ENCODE data around the gene STK38.
A peak's percentile ranks its signal among the peaks of the same experiment; 100 is the strongest.
"Not testable (repeated sequence)": the region's sequence is repeated elsewhere in the genome, so short reads cannot be mapped to it uniquely, and the experiment has no call there.

Gene STK38

GRCh38 chr6:36546920-36547645 is at the start of gene STK38:
TSS of gene STK38 (minus strand) at chr6:36547479. CDS start at chr6:36540202, 7,277 bp downstream.
- peak; percentile 93 to 94 for DNase-seq

GRCh38 chr6:36596356-36596755 is 49.1 kb upstream of the STK38 start:
- peak in 1 of 2 donors; percentile 54 for DNase-seq

GRCh38 chr6:36594816-36595643 is 47.8 kb upstream of the STK38 start:
- DNase-seq: peak in 1 of 2 donors; percentile 60

- peak; percentile 98 for DNase-seq
These were observed 46.9 kb upstream of the STK38 start, which contains the start of gene SRSF3 for GRCh38 chr6:36594029-36594815. TSS of gene SRSF3 (plus strand) at chr6:36594362. CDS start at chr6:36596763, 2,401 bp downstream.

GRCh38 chr6:36593569-36594028 is 46.3 kb upstream of the STK38 start:
- peak; percentile 56 to 72 for DNase-seq

- DNase-seq: peak in 1 of 2 donors; percentile 44
These were observed 45.0 kb upstream of the STK38 start for GRCh38 chr6:36592221-36592655.

- no peak for DNase-seq
These were observed 43.0 kb upstream of the STK38 start for GRCh38 chr6:36590237-36590636.

- DNase-seq: not testable (repeated sequence)
These were observed 41.7 kb upstream of the STK38 start for GRCh38 chr6:36589025-36589400.

GRCh38 chr6:36586606-36587005 is 39.3 kb upstream of the STK38 start:
- no peak for DNase-seq

- DNase-seq: no peak
These were observed 34.4 kb upstream of the STK38 start for GRCh38 chr6:36581716-36582115.

GRCh38 chr6:36580184-36580526 is 32.9 kb upstream of the STK38 start:
- no peak for DNase-seq

- DNase-seq: no peak
These were observed 31.2 kb upstream of the STK38 start for GRCh38 chr6:36578431-36578830.

GRCh38 chr6:36578030-36578429 is 30.8 kb upstream of the STK38 start:
- no peak for DNase-seq

- no peak for DNase-seq
These were observed 30.0 kb upstream of the STK38 start for GRCh38 chr6:36577301-36577700.

- no peak for DNase-seq
These were observed 29.3 kb upstream of the STK38 start for GRCh38 chr6:36576578-36576977.

GRCh38 chr6:36574679-36575078 is 27.4 kb upstream of the STK38 start:
- DNase-seq: no peak

GRCh38 chr6:36572353-36573311 is 25.4 kb upstream of the STK38 start:
- not testable (repeated sequence) for DNase-seq

GRCh38 chr6:36571122-36572043 is 24.1 kb upstream of the STK38 start:
- DNase-seq: no peak

- DNase-seq: no peak
These were observed 23.0 kb upstream of the STK38 start for GRCh38 chr6:36570264-36570663.

GRCh38 chr6:36566418-36566905 is 19.2 kb upstream of the STK38 start:
- no peak for DNase-seq

- no peak for DNase-seq
These were observed 16.6 kb upstream of the STK38 start for GRCh38 chr6:36563928-36564284.

Data from CD4-positive, alpha-beta T cell treated with Interleukin-4 for 1 hour (primary cell).